Endothelial cell of umbilical vein (primary cell): Measurements from ENCODE around the gene SORL1. TPM values are rescaled to one million over a fixed set of nuclear protein-coding genes. Genes with fewer than 3 reads are reported as not detected.

Experiments used
- BruUV-seq: library from RNA; stranded (reverse); fragments of 400-500 nt; replicated peaks from 2 replicates; lab custom pipeline; 2021; lab: Mats Ljungman, UMichigan
- CTCF ChIA-PET: fragments of 300-600, 350-600 bp; sonication (Branson Sonifier 250); formaldehyde crosslinking; loops from one replicate; lab custom pipeline; 2021; ENCODE audit warnings: antibody characterized with exemption, inconsistent platforms; lab: Charles Lee
- POLR2A ChIA-PET: fragments of 300-600, 350-600 bp; sonication (Branson Sonifier 250); formaldehyde crosslinking; loops from one replicate; lab custom pipeline; 2021; ENCODE audit warnings: antibody characterized with exemption, inconsistent platforms; lab: Charles Lee
- DNase-seq: peaks from one replicate; pipeline ENCODE4 v3.0.0-alpha.2; 2011; ENCODE audit warnings: low read depth, low spot score
- FAIRE-seq: peaks from 2 replicates; lab custom pipeline; 2011; peaks lifted over from hg19 to GRCh38; lab: Jason Lieb, UNC
- H2AFZ ChIP-seq: 2 replicates; pipeline ENCODE4 v1.6.0; 2012; ENCODE audit warnings: low read depth, low read length, control low read depth, inconsistent platforms
- H3K27ac ChIP-seq: 2 replicates; pipeline ENCODE4 v1.5.1; 2011; ENCODE audit warnings: low read depth, mild to moderate bottlenecking, control low read depth, low read length, moderate library complexity; ENCODE audit not compliant: insufficient read depth
- H3K27me3 ChIP-seq, 2 experiments: 2 replicates each; pipeline versions ENCODE4 v1.6.0 to v1.6.1; 2011; ENCODE audit warnings: low read length in 2 of 2, mixed read lengths in 1 of 2; ENCODE audit not compliant: control insufficient read depth in 2 of 2, insufficient read depth in 2 of 2
- H3K36me3 ChIP-seq, 2 experiments: 2 replicates in 1 of 2; 3 replicates in 1 of 2; pipeline ENCODE4 v1.5.1; 2011; ENCODE audit warnings: low read length in 2 of 2, mild to moderate bottlenecking in 1 of 2, moderate library complexity in 1 of 2; ENCODE audit not compliant: control insufficient read depth in 2 of 2, insufficient read depth in 2 of 2; ENCODE audit errors: extremely low read depth in 1 of 2
- H3K4me1 ChIP-seq: 3 replicates; pipeline ENCODE4 v1.5.1; 2011; ENCODE audit warnings: mild to moderate bottlenecking, low read length; ENCODE audit not compliant: control insufficient read depth, insufficient read depth; ENCODE audit errors: extremely low read depth
- H3K4me2 ChIP-seq: 2 replicates; pipeline ENCODE4 v1.6.1; 2011; ENCODE audit warnings: low read length, control low read depth, mixed read lengths; ENCODE audit not compliant: insufficient read depth
- H3K4me3 ChIP-seq, 3 experiments: fragments of 200-600 bp in 1 of 3; sonication (generic), shearing (Covaris generic) in 1 of 3; replicated peaks in 1 of 3; 2 replicates each; pipeline ENCODE4 v1.5.1; 2011 to 2016; ENCODE audit warnings: control low read depth in 3 of 3, low read length in 3 of 3, mild to moderate bottlenecking in 2 of 3, inconsistent platforms in 1 of 3, low read depth in 1 of 3, moderate library complexity in 1 of 3; ENCODE audit not compliant: insufficient read depth in 1 of 3
- H3K79me2 ChIP-seq: 2 replicates; pipeline ENCODE4 v1.6.0; 2012; ENCODE audit warnings: low read length, inconsistent platforms; ENCODE audit not compliant: control insufficient read depth, insufficient read depth
- H3K9ac ChIP-seq: replicated peaks from 2 replicates; pipeline ENCODE3; 2011; ENCODE audit warnings: low read length, control low read depth; ENCODE audit not compliant: insufficient read depth; ENCODE audit errors: extremely low read depth
- H3K9me1 ChIP-seq: replicated peaks from 3 replicates; pipeline ENCODE4 v1.6.0; 2011; ENCODE audit warnings: mild to moderate bottlenecking, low read length; ENCODE audit not compliant: control insufficient read depth, insufficient read depth; ENCODE audit errors: extremely low read depth
- H3K9me3 ChIP-seq: replicated peaks from 2 replicates; pipeline ENCODE4 v1.5.1; 2012; ENCODE audit warnings: low read length, inconsistent platforms; ENCODE audit not compliant: control insufficient read depth, insufficient read depth
- H4K20me1 ChIP-seq: replicated peaks from 2 replicates; pipeline ENCODE3; 2011; ENCODE audit warnings: mild to moderate bottlenecking, low read length; ENCODE audit not compliant: control insufficient read depth, insufficient read depth; ENCODE audit errors: extremely low read depth
- CTCF ChIP-seq, 2 donors: IDR thresholded peaks; 1 replicate in 1 of 2; 2 replicates in 1 of 2; pipeline ENCODE4 v1.5.1; 2011; ENCODE audit warnings: low read length in 2 of 2, mild to moderate bottlenecking in 2 of 2, moderate library complexity in 2 of 2, control low read depth in 1 of 2, inconsistent platforms in 1 of 2, low read depth in 1 of 2; ENCODE audit not compliant: insufficient read depth in 1 of 2; ENCODE audit errors: extremely low read depth in 1 of 2
- EZH2 ChIP-seq: IDR thresholded peaks from 2 replicates; pipeline ENCODE4 v1.6.1; 2012; ENCODE audit warnings: borderline replicate concordance, low read depth, mild to moderate bottlenecking, moderate library complexity, low read length, inconsistent platforms; ENCODE audit not compliant: severe bottlenecking
- FOS ChIP-seq: IDR thresholded peaks from 2 replicates; pipeline ENCODE4 v1.6.1; 2011; ENCODE audit warnings: mild to moderate bottlenecking, low read length, moderate library complexity, borderline replicate concordance; ENCODE audit not compliant: insufficient read depth
- GATA2 ChIP-seq: IDR thresholded peaks from 2 replicates; pipeline ENCODE4 v1.7.0; 2011; ENCODE audit warnings: low read depth, mild to moderate bottlenecking, moderate library complexity, mixed read lengths, low read length; ENCODE audit not compliant: insufficient read length, insufficient read depth
- JUN ChIP-seq: IDR thresholded peaks from 2 replicates; pipeline ENCODE4 v1.6.1; 2011; ENCODE audit warnings: borderline replicate concordance, low read depth; ENCODE audit not compliant: insufficient read length, insufficient read depth
- MYC ChIP-seq: IDR thresholded peaks from one replicate; pipeline ENCODE4 v1.6.1; 2011; ENCODE audit warnings: mild to moderate bottlenecking, low read depth, low read length
- POLR2A ChIP-seq: IDR thresholded peaks from 2 replicates; pipeline ENCODE4 v1.6.1; 2012; ENCODE audit warnings: low read depth, mild to moderate bottlenecking, control low read depth, low read length
- POLR2AphosphoS5 ChIP-seq: IDR thresholded peaks from 2 replicates; pipeline ENCODE4 v1.6.1; 2012; ENCODE audit warnings: low read depth, mild to moderate bottlenecking, control low read depth, low read length, moderate library complexity; ENCODE audit not compliant: insufficient read depth
- dilution Hi-C: fragments of 300-500 bp; cut with MboI; formaldehyde crosslinking; loops from one replicate; pipeline ENCODE4 v1.15.0; 2019; ENCODE audit warnings: low sequenced_read_pairs; ENCODE audit not compliant: extremely low pct_ligation_motif_present
- intact Hi-C: fragments of 100-400 bp; cut with micrococcal nuclease; formaldehyde crosslinking; loops from one replicate; pipeline ENCODE4 v1.10.0; 2022
- polyA plus RNA-seq, 4 experiments: library from polyadenylated mRNA; depleted of rRNA in 3 of 4; stranded (reverse) in 3 of 4; unstranded in 1 of 4; fragments of >200 nt; gene quantifications; 2 replicates each; pipeline versions ENCODE4 v1.2.1 to v1.2.3, GENCODE V29; 2011 to 2012; ENCODE audit warnings: missing spikeins in 1 of 4
- total RNA-seq: library from RNA; stranded (reverse); gene quantifications from 2 replicates; pipeline ENCODE4 v1.2.3, GENCODE V29; 2021
- TF ChIP-seq, protein P1 (sequence below): IDR thresholded peaks from 2 replicates; pipeline ENCODE4 v1.6.1; 2011; ENCODE audit not compliant: insufficient read depth, insufficient read length

The SORL1 gene
- total and polyA plus RNA-seq, 2 donors (not counting 3 experiments of a cell fraction or from before 2014, with no cell fraction given), result 0.17 to 0.31 TPM

DNA sequence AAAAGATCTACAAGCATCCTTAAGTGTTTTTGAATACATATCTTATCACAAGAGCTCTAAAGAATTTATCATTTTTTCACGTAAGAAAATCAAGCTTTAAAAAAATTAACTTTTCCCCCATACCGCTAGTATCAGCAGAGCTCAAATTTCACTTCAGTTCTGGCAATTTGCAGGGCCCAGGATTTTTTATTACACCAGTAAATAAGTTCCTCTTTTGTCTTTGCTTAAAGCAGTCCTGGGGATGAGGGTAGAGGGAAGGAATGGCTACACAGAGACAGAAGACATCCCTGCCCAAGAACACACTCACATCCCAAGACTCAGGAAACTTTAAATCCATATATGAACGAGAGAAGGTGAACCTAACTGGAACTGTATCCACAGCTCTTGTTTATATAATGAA lies 22.6 kb upstream of the SORL1 start:
- TF ChIP-seq POLR2AphosphoS5 (no peak), FOS (no peak), POLR2A (no peak), CTCF (IDR thresholded peaks at IDR 0.05; ENCODE audit: extremely low read depth in 1 of 2, insufficient read depth in 1 of 2, low read depth in 1 of 2, low read length in 2 of 2) (no peak), MYC (no peak), EZH2 (no peak), GATA2 (no peak), JUN (no peak)
- TF ChIP-seq, protein P1, sequence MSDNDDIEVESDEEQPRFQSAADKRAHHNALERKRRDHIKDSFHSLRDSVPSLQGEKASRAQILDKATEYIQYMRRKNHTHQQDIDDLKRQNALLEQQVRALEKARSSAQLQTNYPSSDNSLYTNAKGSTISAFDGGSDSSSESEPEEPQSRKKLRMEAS, result no peak
- no TSS peak for BruUV-seq
- Histone ChIP-seq H3K4me1 (no peaks in the 10 kb centered on the region), H3K36me3 (no peaks in the 10 kb centered on the region), H3K79me2 (no peaks in the 10 kb centered on the region), H3K9me3 (no peaks in the 10 kb centered on the region), H3K9me1 (no peaks in the 10 kb centered on the region), H2AFZ (no peak overlapping the region), H3K27me3 (peaks cover 2 to 21% of the 10 kb centered on the region in 2 experiments), H3K9ac (no peak overlapping the region), H3K27ac (no peak overlapping the region), H3K4me3 (no peak overlapping the region), H4K20me1 (no peaks in the 10 kb centered on the region), H3K4me2 (no peak overlapping the region)
- DNase-seq (no peak), FAIRE-seq (no peak)
- POLR2A ChIA-PET, result no interaction called here
- dilution Hi-C loops (no loop called here), intact Hi-C loops (no loop called here)
- CTCF ChIA-PET, result interaction anchor here (1.2 kb wide), 2 partner anchors 142 to 162 kb away, joined by 3 to 4 read pairs; no protein-coding TSS in a partner anchor
